Karpas-422 (cell line): ENCODE results near the gene GRIA3. TPM values are rescaled to one million over a fixed set of nuclear protein-coding genes. Genes with fewer than 3 reads are reported as not detected.

Source experiments
- DNase-seq: peaks from one replicate; pipeline ENCODE4 v3.0.0-alpha.2; 2015
- H2AFZ ChIP-seq: fragments of 200-600 bp; sonication (generic); 2 replicates; pipeline ENCODE4 v1.6.1; 2014; ENCODE audit warnings: antibody characterized with exemption, low read length, mixed read lengths
- H3K27ac ChIP-seq: fragments of 200-600 bp; sonication (generic); 2 replicates; pipeline ENCODE4 v1.5.1; 2014; ENCODE audit warnings: mild to moderate bottlenecking, low read length, moderate library complexity
- H3K27me3 ChIP-seq: fragments of 200-600 bp; sonication (generic); 2 replicates; pipeline ENCODE4 v1.6.1; 2014; ENCODE audit warnings: low read length, mixed read lengths
- H3K36me3 ChIP-seq: fragments of 200-600 bp; sonication (generic); 2 replicates; pipeline ENCODE4 v1.6.1; 2014; ENCODE audit warnings: low read length, mixed read lengths; ENCODE audit not compliant: insufficient read depth
- H3K4me1 ChIP-seq: fragments of 200-600 bp; sonication (generic); 2 replicates; pipeline ENCODE4 v1.6.1; 2014; ENCODE audit warnings: mild to moderate bottlenecking, low read length, mixed read lengths
- H3K4me2 ChIP-seq: fragments of 200-600 bp; sonication (generic); 2 replicates; pipeline ENCODE4 v1.6.1; 2014; ENCODE audit warnings: low read length, low read depth, mild to moderate bottlenecking; ENCODE audit not compliant: poor library complexity, severe bottlenecking
- H3K4me3 ChIP-seq: fragments of 200-600 bp; sonication (generic); 2 replicates; pipeline ENCODE4 v1.5.1; 2014; ENCODE audit warnings: mild to moderate bottlenecking, antibody characterized with exemption, low read length, mixed read lengths
- H3K79me2 ChIP-seq: fragments of 200-600 bp; sonication (generic); 2 replicates; pipeline ENCODE4 v1.6.1; 2014; ENCODE audit warnings: mild to moderate bottlenecking, low read length, mixed read lengths
- H3K9ac ChIP-seq: fragments of 200-600 bp; sonication (generic); 2 replicates; pipeline ENCODE4 v1.6.0; 2014; ENCODE audit warnings: low read length
- H3K9me2 ChIP-seq: fragments of 200-600 bp; sonication (generic), shearing (Covaris generic); replicated peaks from 2 replicates; pipeline ENCODE4 v1.6.0; 2014; ENCODE audit warnings: mild to moderate bottlenecking, low read length, moderate library complexity; ENCODE audit not compliant: insufficient read depth
- H3K9me3 ChIP-seq: fragments of 300-700, 200-600 bp; sonication (generic); 2 replicates; pipeline ENCODE4 v1.6.1; 2014; ENCODE audit warnings: low read length, mixed read lengths
- H4K20me1 ChIP-seq: fragments of 200-600 bp; sonication (generic); 2 replicates; pipeline ENCODE4 v1.6.1; 2014; ENCODE audit warnings: mild to moderate bottlenecking, antibody characterized with exemption, low read length, low read depth; ENCODE audit not compliant: insufficient read depth
- total RNA-seq: library from RNA; depleted of rRNA; stranded (reverse); fragments of >200 nt; shearing (Covaris generic); gene quantifications from 2 replicates; pipeline ENCODE4 v1.2.3, GENCODE V29; 2014; ENCODE audit warnings: low replicate concordance; rRNA removed

The GRIA3 gene
- total RNA-seq, result not detected in 2 replicates

DNA sequence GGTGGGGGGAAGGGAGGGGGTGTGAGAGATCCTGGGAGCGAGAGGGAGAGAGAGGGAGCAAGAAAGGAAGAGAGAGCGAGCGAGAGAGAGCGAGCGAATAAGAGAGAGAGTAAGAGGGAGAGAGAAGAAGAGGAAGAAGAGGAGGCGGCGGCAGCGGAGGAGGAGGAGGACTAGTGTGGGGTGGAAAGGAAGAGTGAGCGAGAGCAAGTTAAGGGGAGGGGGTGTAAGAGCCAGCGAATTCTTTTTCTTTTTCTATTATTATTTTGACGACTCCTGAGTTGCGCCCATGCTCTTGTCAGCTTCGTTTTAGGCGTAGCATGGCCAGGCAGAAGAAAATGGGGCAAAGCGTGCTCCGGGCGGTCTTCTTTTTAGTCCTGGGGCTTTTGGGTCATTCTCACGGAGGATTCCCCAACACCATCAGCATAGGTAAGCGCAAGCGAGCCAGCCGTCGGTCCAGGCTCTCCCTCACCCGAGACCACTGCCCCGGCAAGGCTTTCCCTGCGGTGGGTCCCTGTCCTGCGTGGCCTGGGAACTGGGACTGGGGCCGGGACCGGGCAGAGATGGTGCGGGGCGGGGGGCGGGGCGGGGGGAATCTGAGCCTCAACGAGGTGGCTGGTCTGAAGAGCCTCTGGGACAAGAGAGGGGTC is at the start of gene GRIA3:
GRIA3 (plus strand) TSS at position 60 of the 647 bp plus-strand sequence; CDS start at position 318, 258 bp downstream.
- no peak for DNase-seq
- no peak within 1 kb of the TSS for H3K4me3 ChIP-seq
- no peak within 1 kb of the TSS for H2AFZ ChIP-seq
- H3K9ac ChIP-seq, result no peak within 1 kb of the TSS
- H3K4me1 ChIP-seq, result no peaks in the 10 kb centered on the region
- H3K36me3 ChIP-seq, result no peaks in the 10 kb centered on the region
- H4K20me1 ChIP-seq, result no peaks in the 10 kb centered on the region
- H3K27me3 ChIP-seq, result no peaks in the 10 kb centered on the region
- H3K9me3 ChIP-seq, result no peaks in the 10 kb centered on the region; the same call in 1 of the 2 replicates
- H3K27ac ChIP-seq, result no peak within 1 kb of the TSS
- no peaks in the 10 kb centered on the region for H3K9me2 ChIP-seq
- H3K79me2 ChIP-seq, result no peaks in the 10 kb centered on the region
- H3K4me2 ChIP-seq, result no peak within 1 kb of the TSS

DNA sequence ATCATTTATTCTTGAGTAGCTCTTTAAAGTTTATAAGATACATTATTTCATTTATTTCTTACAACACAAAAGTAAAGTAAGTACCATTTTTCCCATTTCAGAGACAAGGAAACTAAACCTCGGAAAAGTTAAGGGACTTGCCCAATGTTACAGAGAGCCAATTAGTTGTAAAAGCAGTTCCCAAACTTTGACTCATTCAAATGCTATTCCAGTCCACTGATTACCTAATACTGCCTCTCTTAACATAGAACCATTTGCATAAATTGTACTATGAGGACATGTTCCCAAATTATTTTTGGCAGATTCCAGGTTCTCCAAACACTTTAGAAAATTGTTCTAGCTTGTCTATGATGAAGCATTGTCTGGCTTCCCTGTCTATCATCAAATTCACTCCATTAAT is 45.6 kb upstream of the GRIA3 start:
- no peak overlapping the region for H2AFZ ChIP-seq
- H3K27ac ChIP-seq, result no peak overlapping the region
- H3K4me1 ChIP-seq, result no peaks in the 10 kb centered on the region
- no peak for DNase-seq
- H3K4me2 ChIP-seq, result no peak overlapping the region
- H3K9me2 ChIP-seq, result no peaks in the 10 kb centered on the region
- H3K4me3 ChIP-seq, result no peak overlapping the region
- no peaks in the 10 kb centered on the region for H3K36me3 ChIP-seq
- H3K27me3 ChIP-seq, result no peaks in the 10 kb centered on the region
- H3K79me2 ChIP-seq, result no peaks in the 10 kb centered on the region
- no peaks in the 10 kb centered on the region; the same call in 1 of the 2 replicates for H3K9me3 ChIP-seq
- no peaks in the 10 kb centered on the region for H4K20me1 ChIP-seq
- H3K9ac ChIP-seq, result no peak overlapping the region

GRCh38 chrX:123140454-123140853 is 43.6 kb upstream of the GRIA3 start:
- H3K9ac ChIP-seq, result no peak overlapping the region
- DNase-seq, result no peak
- H3K9me3 ChIP-seq, result no peaks in the 10 kb centered on the region; the same call in 1 of the 2 replicates
- no peak overlapping the region for H2AFZ ChIP-seq
- H3K4me3 ChIP-seq, result no peak overlapping the region
- no peaks in the 10 kb centered on the region for H4K20me1 ChIP-seq
- no peak overlapping the region for H3K27ac ChIP-seq
- no peaks in the 10 kb centered on the region for H3K27me3 ChIP-seq
- H3K4me1 ChIP-seq, result no peaks in the 10 kb centered on the region
- no peaks in the 10 kb centered on the region for H3K9me2 ChIP-seq
- H3K36me3 ChIP-seq, result no peaks in the 10 kb centered on the region
- H3K79me2 ChIP-seq, result no peaks in the 10 kb centered on the region
- H3K4me2 ChIP-seq, result no peak overlapping the region

DNA sequence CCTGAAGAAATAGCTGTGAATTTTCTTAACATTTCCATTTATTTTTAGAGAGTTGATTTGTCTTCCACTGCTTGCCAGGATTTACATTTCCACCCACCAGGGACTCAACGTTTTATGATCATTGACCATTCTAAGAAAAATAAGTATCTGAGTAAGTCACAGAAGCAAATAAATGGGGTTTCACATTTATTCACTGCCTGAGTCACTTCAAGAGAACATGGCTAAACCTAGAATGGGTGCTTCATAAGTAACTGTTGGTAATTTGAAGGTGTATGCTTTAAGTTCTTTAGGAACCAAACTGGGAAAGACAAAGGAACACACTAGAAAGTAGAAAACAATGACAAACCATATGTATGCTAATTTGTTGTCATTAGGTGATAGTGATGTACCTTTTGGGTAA is 43.2 kb upstream of the GRIA3 start:
- H3K4me2 ChIP-seq, result no peak overlapping the region
- no peaks in the 10 kb centered on the region; the same call in 1 of the 2 replicates for H3K9me3 ChIP-seq
- H3K4me1 ChIP-seq, result no peaks in the 10 kb centered on the region
- no peak for DNase-seq
- H2AFZ ChIP-seq, result no peak overlapping the region
- H4K20me1 ChIP-seq, result no peaks in the 10 kb centered on the region
- no peaks in the 10 kb centered on the region for H3K27me3 ChIP-seq
- no peaks in the 10 kb centered on the region for H3K9me2 ChIP-seq
- H3K27ac ChIP-seq, result no peak overlapping the region
- H3K9ac ChIP-seq, result no peak overlapping the region
- H3K79me2 ChIP-seq, result no peaks in the 10 kb centered on the region
- H3K4me3 ChIP-seq, result no peak overlapping the region
- H3K36me3 ChIP-seq, result no peaks in the 10 kb centered on the region

DNA sequence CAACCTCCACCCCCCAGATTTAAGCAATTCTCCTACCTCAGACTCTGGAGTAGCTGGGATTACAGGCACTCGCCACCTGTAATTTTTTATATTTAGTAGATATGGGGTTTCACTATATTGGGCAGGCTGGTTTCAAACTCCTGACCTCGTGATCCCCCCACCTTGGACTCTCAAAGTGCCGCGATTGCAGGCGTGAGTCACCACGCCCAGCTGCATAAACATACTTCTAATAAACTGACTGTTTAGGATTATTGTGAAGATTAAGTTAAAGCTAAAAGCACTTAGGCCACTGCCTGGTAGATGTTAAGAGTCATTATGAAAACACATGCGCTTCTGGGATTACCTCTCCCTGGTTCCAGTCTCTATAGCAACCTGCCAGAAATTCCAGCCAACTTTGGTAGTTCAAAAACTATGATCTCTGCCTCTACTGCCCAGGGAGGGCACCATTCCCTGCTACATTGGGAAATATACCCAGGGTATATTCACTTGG is 30.2 kb upstream of the GRIA3 start:
- Histone ChIP-seq H3K36me3 (no peaks in the 10 kb centered on the region), H3K4me2 (no peak overlapping the region), H3K9ac (no peak overlapping the region), H3K9me3 (peaks cover 10% of the 10 kb centered on the region), H4K20me1 (no peaks in the 10 kb centered on the region), H3K4me3 (no peak overlapping the region), H3K79me2 (no peaks in the 10 kb centered on the region), H2AFZ (no peak overlapping the region), H3K9me2 (no peaks in the 10 kb centered on the region), H3K27me3 (no peaks in the 10 kb centered on the region), H3K27ac (no peak overlapping the region), H3K4me1 (no peaks in the 10 kb centered on the region)
- DNase-seq, result no peak

GRCh38 chrX:123155327-123155726 is 28.8 kb upstream of the GRIA3 start:
- Histone ChIP-seq H3K27me3 (no peaks in the 10 kb centered on the region), H3K4me2 (no peak overlapping the region), H4K20me1 (no peaks in the 10 kb centered on the region), H3K79me2 (no peaks in the 10 kb centered on the region), H3K4me3 (no peak overlapping the region), H3K9me3 (peaks cover 10% of the 10 kb centered on the region), H3K9me2 (no peaks in the 10 kb centered on the region), H3K27ac (no peak overlapping the region), H3K9ac (no peak overlapping the region), H2AFZ (no peak overlapping the region), H3K36me3 (no peaks in the 10 kb centered on the region), H3K4me1 (no peaks in the 10 kb centered on the region)
- DNase-seq, result no peak

DNA sequence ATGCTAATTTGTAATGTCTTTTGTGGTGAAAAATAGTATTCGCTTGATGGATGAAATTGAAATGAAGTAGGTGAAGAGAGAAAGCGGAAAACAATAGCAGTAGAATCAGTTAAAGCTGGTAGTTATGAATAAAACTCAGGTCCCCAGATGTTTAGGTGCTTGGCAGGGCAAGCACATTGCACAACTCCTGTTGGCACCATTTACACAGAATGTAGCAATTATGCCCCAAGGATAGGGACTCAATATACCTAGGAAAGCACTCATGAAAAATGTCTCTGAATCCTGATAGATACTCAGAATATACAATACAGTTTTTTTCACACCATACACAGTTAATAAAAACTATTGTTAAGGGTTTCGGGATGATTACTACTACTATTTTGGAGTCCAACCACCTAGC is 26.5 kb upstream of the GRIA3 start:
- Histone ChIP-seq H3K9me2 (no peaks in the 10 kb centered on the region), H3K4me3 (no peak overlapping the region), H3K4me2 (no peak overlapping the region), H3K79me2 (no peaks in the 10 kb centered on the region), H2AFZ (no peak overlapping the region), H3K36me3 (no peaks in the 10 kb centered on the region), H3K9ac (no peak overlapping the region), H3K27me3 (no peaks in the 10 kb centered on the region), H3K9me3 (peaks cover 10% of the 10 kb centered on the region), H3K27ac (no peak overlapping the region), H4K20me1 (no peaks in the 10 kb centered on the region), H3K4me1 (no peaks in the 10 kb centered on the region)
- DNase-seq, result no peak

- Histone ChIP-seq H3K9me3 (peaks cover 5% of the 10 kb centered on the region; the same call in 1 of the 2 replicates), H3K27ac (no peak overlapping the region), H3K79me2 (no peaks in the 10 kb centered on the region), H4K20me1 (no peaks in the 10 kb centered on the region), H3K36me3 (no peaks in the 10 kb centered on the region), H2AFZ (no peak overlapping the region), H3K27me3 (no peaks in the 10 kb centered on the region), H3K4me3 (no peak overlapping the region), H3K9ac (no peak overlapping the region), H3K9me2 (no peaks in the 10 kb centered on the region), H3K4me1 (no peaks in the 10 kb centered on the region), H3K4me2 (no peak overlapping the region)
- no peak for DNase-seq
Measured at GRCh38 chrX:123159403-123159802, 24.7 kb upstream of the GRIA3 start.
